Coronary artery (tissue), 2 donors: ENCODE measurements around the gene CD300A.

ENCODE experiments used
- DNase-seq: peaks from one replicate; pipeline ENCODE4 v3.0.0-alpha.2; 2017; ENCODE audit warnings: low spot score
- H3K27ac ChIP-seq, 2 donors: fragments of 200-600 bp; sonication (generic); one replicate each; pipeline ENCODE4 v1.5.1; 2016 to 2019
- H3K4me3 ChIP-seq: fragments of 200-600 bp; sonication (generic); 2 replicates; pipeline ENCODE4 v1.5.1; 2016; ENCODE audit warnings: mild to moderate bottlenecking, moderate library complexity
- CTCF ChIP-seq: fragments of 200-600 bp; sonication (generic); IDR thresholded peaks from one replicate; pipeline ENCODE4 v1.5.1; 2019; ENCODE audit warnings: antibody characterized with exemption

CD300A gene

GRCh38 chr17:74527081-74527480 is 60.6 kb downstream of the CD300A start:
- DNase-seq, result peak; percentile 45
- Histone ChIP-seq H3K4me3 (no peak overlapping the region), H3K27ac (no peak overlapping the region)
- no peak for TF ChIP-seq CTCF

- H3K27ac ChIP-seq, result no peak overlapping the region
- no peak overlapping the region for H3K4me3 ChIP-seq
- DNase-seq, result peak; percentile 9
- TF ChIP-seq CTCF, result no peak
Observed at GRCh38 chr17:74527756-74528155, 61.3 kb downstream of the CD300A start.

- H3K4me3 ChIP-seq, result no peak overlapping the region
- DNase-seq, result peak; percentile 43
- H3K27ac ChIP-seq, result peak overlapping the region in 1 of 2 donors; percentile 45
- TF ChIP-seq CTCF, result no peak
Observed at GRCh38 chr17:74528491-74529199, 62.2 kb downstream of the CD300A start.

GRCh38 chr17:74529243-74529642 is 62.8 kb downstream of the CD300A start:
- no peak for TF ChIP-seq CTCF
- Histone ChIP-seq H3K4me3 (no peak overlapping the region), H3K27ac (no peak overlapping the region)
- peak; percentile 24 for DNase-seq

- no peak for TF ChIP-seq CTCF
- H3K27ac ChIP-seq, result no peak overlapping the region
- H3K4me3 ChIP-seq, result no peak overlapping the region
- peak; percentile 33 for DNase-seq
Observed at GRCh38 chr17:74530831-74531150, 64.4 kb downstream of the CD300A start.

- DNase-seq, result peak; percentile 68
- TF ChIP-seq CTCF, result no peak
- Histone ChIP-seq H3K27ac (peak within 1 kb of the TSS in 1 of 2 donors; percentile 8), H3K4me3 (no peak within 1 kb of the TSS)
Observed at GRCh38 chr17:74531231-74531761, 64.9 kb downstream of the CD300A start, which contains the start of gene CD300LB. Gene CD300LB, minus strand, starts transcription at chr17:74531475. Its CDS starts 125 bp downstream, at chr17:74531350.

- TF ChIP-seq CTCF, result no peak
- peak; percentile 63 for DNase-seq
- Histone ChIP-seq H3K4me3 (no peak overlapping the region), H3K27ac (peak overlapping the region in 1 of 2 donors; percentile 47)
Observed at GRCh38 chr17:74532115-74532514, 65.7 kb downstream of the CD300A start.
